ENCODE data around the gene WDR5B. TPM values are rescaled to one million over a fixed set of nuclear protein-coding genes. Genes with fewer than 3 reads are reported as not detected.
"Not testable (repeated sequence)": the region's sequence is repeated elsewhere in the genome, so short reads cannot be mapped to it uniquely, and the experiment has no call there.

The WDR5B gene
- total and polyA plus RNA-seq, 10 of the 15 experiments (the other 5 are each of a cell fraction or from before 2014, with no cell fraction given), result 1.7 to 7.9 (median 3.3) TPM

DNA sequence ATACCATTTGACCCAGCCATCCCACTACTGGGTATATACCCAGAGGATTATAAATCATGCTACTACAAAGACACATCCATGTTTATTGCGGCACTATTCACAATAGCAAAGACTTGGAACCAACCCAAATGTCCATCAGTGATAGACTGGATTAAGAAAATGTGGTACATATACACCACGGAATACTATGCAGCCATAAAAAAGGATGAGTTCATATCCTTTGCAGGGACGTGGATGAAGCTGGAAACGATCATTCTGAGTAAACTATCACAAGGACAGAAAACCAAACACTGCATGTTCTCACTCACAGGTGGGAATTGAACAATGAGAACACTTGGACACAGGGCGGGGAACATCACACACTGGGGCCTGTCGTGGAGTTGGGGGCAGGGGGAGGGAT is 32.4 kb upstream of the WDR5B start:
- intact Hi-C loops (cut with micrococcal nuclease; ENCODE audit: unreplicated experiment); DNase-seq (ENCODE audit: low read depth, low spot score); H3K27ac ChIP-seq (ENCODE audit: control insufficient read depth, insufficient read depth); H3K4me1 ChIP-seq (ENCODE audit: control insufficient read depth, insufficient read depth, low read length); H3K4me3 ChIP-seq; H3K4me2 ChIP-seq (ENCODE audit: control insufficient read depth, insufficient read depth); SMC1A ChIA-PET (ENCODE audit: uncharacterized antibody, unreplicated experiment); BruUV-seq (replicated peaks); H3K9ac ChIP-seq (ENCODE audit: control insufficient read depth, insufficient read depth, low read length); H3K79me2 ChIP-seq (ENCODE audit: control insufficient read depth, insufficient read depth, low read length); POLR2A ChIA-PET; H3K27me3 ChIP-seq (replicated peaks in 1 of 2; ENCODE audit: control insufficient read depth in 2 of 2, insufficient read depth in 2 of 2, low read length in 1 of 2); H4K20me1 ChIP-seq (ENCODE audit: control insufficient read depth, insufficient read depth); RAD21 ChIA-PET (ENCODE audit: unreplicated experiment); ATAC-seq; H2AFZ ChIP-seq (ENCODE audit: control insufficient read depth, low read depth, low read length); FAIRE-seq; in situ Hi-C loops (cut with MboI); H3K9me3 ChIP-seq (replicated peaks; ENCODE audit: control insufficient read depth, insufficient read depth, low read length): not testable (repeated sequence)
- 96% methylated on average over 6 of the region's 6 CpGs for WGBS (ENCODE audit: insufficient coverage, insufficient replicate concordance, low lambda C conversion rate, missing lambda C conversion rate)
- CTCF ChIA-PET, result interaction anchor here (1.0 kb wide), 1 partner anchor 56 kb away, joined by 4 read pairs; no protein-coding TSS in a partner anchor
- H3K36me3 ChIP-seq (ENCODE audit: control insufficient read depth in 2 of 2, insufficient read depth in 2 of 2, low read length in 1 of 2), result peaks cover 4 to 31% of the 10 kb centered on the region in 2 experiments

DNA sequence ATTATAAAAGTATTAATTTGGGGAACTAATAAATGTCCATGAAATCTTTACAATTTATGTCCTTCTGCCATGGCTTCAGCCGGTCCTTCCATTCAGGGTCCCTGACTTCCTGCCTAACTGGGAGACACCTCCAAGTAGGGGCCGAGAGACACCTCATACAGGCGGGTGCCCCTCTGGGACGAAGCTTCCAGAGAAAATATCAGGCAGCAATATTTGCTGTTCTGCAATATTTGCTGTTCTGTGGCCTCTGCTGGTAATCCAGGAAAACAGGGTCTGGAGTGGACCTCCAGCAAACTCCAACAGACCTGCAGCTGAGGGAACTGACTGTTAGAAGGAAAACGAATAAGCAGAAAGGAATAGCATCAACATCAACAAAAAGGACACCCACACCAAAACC is 28.6 kb upstream of the WDR5B start:
- 100% methylated on average over 5 of the region's 5 CpGs for WGBS (ENCODE audit: insufficient coverage, insufficient replicate concordance, low lambda C conversion rate, missing lambda C conversion rate)
- H2AFZ ChIP-seq (ENCODE audit: control insufficient read depth, low read depth, low read length); H3K4me1 ChIP-seq (ENCODE audit: control insufficient read depth, insufficient read depth, low read length); BruUV-seq (replicated peaks); H3K79me2 ChIP-seq (ENCODE audit: control insufficient read depth, insufficient read depth, low read length); H3K4me2 ChIP-seq (ENCODE audit: control insufficient read depth, insufficient read depth); intact Hi-C loops (cut with micrococcal nuclease; ENCODE audit: unreplicated experiment); H3K4me3 ChIP-seq; H3K9me3 ChIP-seq (replicated peaks; ENCODE audit: control insufficient read depth, insufficient read depth, low read length); H3K27ac ChIP-seq (ENCODE audit: control insufficient read depth, insufficient read depth); POLR2A ChIA-PET; RAD21 ChIA-PET (ENCODE audit: unreplicated experiment); H4K20me1 ChIP-seq (ENCODE audit: control insufficient read depth, insufficient read depth); FAIRE-seq; in situ Hi-C loops (cut with MboI); DNase-seq (ENCODE audit: low read depth, low spot score); H3K27me3 ChIP-seq (replicated peaks in 1 of 2; ENCODE audit: control insufficient read depth in 2 of 2, insufficient read depth in 2 of 2, low read length in 1 of 2); ATAC-seq; H3K9ac ChIP-seq (ENCODE audit: control insufficient read depth, insufficient read depth, low read length): not testable (repeated sequence)
- SMC1A ChIA-PET (ENCODE audit: uncharacterized antibody, unreplicated experiment), result interaction anchor here (1.5 kb wide), 1 partner anchor 14 kb away, joined by 5 read pairs; no protein-coding TSS in a partner anchor
- CTCF ChIA-PET, result interaction anchor here (0.8 to 1.4 kb wide), 4 partner anchors 14 to 235 kb away, joined by 3 to 4 read pairs (median 3); no protein-coding TSS in a partner anchor
- peaks cover 7 to 32% of the 10 kb centered on the region in 2 experiments for H3K36me3 ChIP-seq (ENCODE audit: control insufficient read depth in 2 of 2, insufficient read depth in 2 of 2, low read length in 1 of 2)

DNA sequence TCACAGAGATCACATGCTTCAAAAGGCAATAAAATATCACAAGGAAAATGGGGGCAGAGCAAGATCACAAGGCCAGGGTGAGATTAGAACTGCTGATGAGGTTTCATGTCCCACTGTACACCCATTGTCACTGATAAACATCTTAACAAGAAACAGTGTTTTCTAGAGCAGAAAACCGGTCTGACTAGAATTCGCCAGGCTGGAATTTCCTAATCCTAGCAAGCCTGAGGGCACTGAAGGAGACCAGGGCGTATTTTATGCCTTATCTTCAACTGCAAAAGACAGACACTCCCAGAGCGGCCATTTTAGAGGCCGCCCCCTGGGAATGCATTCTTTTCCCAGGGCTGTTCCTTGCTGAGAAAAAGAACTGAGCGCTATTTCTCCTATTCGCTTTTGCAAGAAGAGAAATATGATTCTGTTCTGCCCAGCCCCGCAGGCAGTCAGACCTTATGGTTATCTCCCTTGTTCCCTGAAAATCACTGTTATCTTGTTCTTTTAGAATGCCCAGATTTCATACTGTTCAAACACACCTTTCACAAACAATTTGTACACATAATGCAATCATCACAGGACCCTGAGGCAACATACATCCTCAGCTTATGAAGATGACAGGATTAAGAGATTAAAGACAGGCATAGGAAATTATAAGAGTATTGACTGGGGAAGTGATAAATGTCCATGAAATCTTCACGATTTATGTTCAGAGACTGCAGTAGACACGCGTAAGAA is 28.1 kb upstream of the WDR5B start:
- FAIRE-seq; H2AFZ ChIP-seq (ENCODE audit: control insufficient read depth, low read depth, low read length); DNase-seq (ENCODE audit: low read depth, low spot score); RAD21 ChIA-PET (ENCODE audit: unreplicated experiment); H3K27ac ChIP-seq (ENCODE audit: control insufficient read depth, insufficient read depth); H3K4me2 ChIP-seq (ENCODE audit: control insufficient read depth, insufficient read depth); H3K9me3 ChIP-seq (replicated peaks; ENCODE audit: control insufficient read depth, insufficient read depth, low read length); H3K4me1 ChIP-seq (ENCODE audit: control insufficient read depth, insufficient read depth, low read length); H4K20me1 ChIP-seq (ENCODE audit: control insufficient read depth, insufficient read depth); intact Hi-C loops (cut with micrococcal nuclease; ENCODE audit: unreplicated experiment); ATAC-seq; H3K27me3 ChIP-seq (replicated peaks in 1 of 2; ENCODE audit: control insufficient read depth in 2 of 2, insufficient read depth in 2 of 2, low read length in 1 of 2); in situ Hi-C loops (cut with MboI); BruUV-seq (replicated peaks); H3K79me2 ChIP-seq (ENCODE audit: control insufficient read depth, insufficient read depth, low read length); POLR2A ChIA-PET; H3K9ac ChIP-seq (ENCODE audit: control insufficient read depth, insufficient read depth, low read length); H3K4me3 ChIP-seq: not testable (repeated sequence)
- SMC1A ChIA-PET (ENCODE audit: uncharacterized antibody, unreplicated experiment), result interaction anchor here (1.5 kb wide), 1 partner anchor 14 kb away, joined by 5 read pairs; no protein-coding TSS in a partner anchor
- H3K36me3 ChIP-seq (ENCODE audit: control insufficient read depth in 2 of 2, insufficient read depth in 2 of 2, low read length in 1 of 2), result peaks cover 7 to 27% of the 10 kb centered on the region in 2 experiments
- 87% methylated on average over 11 of the region's 11 CpGs for WGBS (ENCODE audit: insufficient coverage, insufficient replicate concordance, low lambda C conversion rate, missing lambda C conversion rate)
- CTCF ChIA-PET, result interaction anchor here (1.3 kb wide), 1 partner anchor 235 kb away, joined by 3 read pairs; no protein-coding TSS in a partner anchor

All from GM12878 (cell line).